Measurements from ENCODE around the gene DLGAP1. TPM values are rescaled to one million over a fixed set of nuclear protein-coding genes. Genes with fewer than 3 reads are reported as not detected.

DLGAP1 gene
- total RNA-seq, 2 experiments from 2014 or later: 0.53 to 1.5 TPM

DNA sequence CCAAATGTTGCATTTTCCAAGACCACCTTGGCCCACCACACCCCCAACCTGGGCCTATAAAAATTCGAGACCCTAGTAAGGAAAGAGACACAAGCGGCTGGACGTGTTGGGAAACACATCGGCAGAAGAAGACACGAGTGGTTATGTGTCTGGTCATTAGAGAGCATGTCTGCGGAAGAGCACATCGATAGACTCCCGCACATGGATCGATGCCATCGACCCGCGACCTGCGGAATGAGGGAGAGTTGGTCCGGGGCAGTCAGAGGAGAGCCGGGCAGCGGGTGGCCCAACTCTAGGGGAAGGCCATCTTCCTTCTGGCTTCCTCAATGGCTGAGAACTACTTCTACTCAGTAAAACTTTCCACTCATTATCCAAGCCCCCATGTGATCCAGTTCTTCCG lies 785.7 kb downstream of the DLGAP1 start:
- CTCF ChIA-PET: interaction anchor here (1.0 kb wide), 1 partner anchor 347 kb away, joined by 3 read pairs; no protein-coding TSS in a partner anchor
- Mint-ChIP-seq H3K4me1 (peaks cover 13% of the 10 kb centered on the region), H3K9me3 (no peaks in the 10 kb centered on the region), H3K27me3 (peaks cover 10% of the 10 kb centered on the region), H3K36me3 (ENCODE audit: low read depth) (no peaks in the 10 kb centered on the region), H3K4me3 (no peak overlapping the region), H3K27ac (no peak overlapping the region)
- no peak for DNase-seq
- POLR2A ChIA-PET: no interaction called here

GRCh38 chr18:3667255-3668137 lies 787.6 kb downstream of the DLGAP1 start:
- no peak overlapping the region for H3K27ac Mint-ChIP-seq

GRCh38 chr18:3666526-3667254 lies 788.4 kb downstream of the DLGAP1 start:
- Mint-ChIP-seq H3K4me3 (no peak overlapping the region), H3K27me3 (peaks cover 3% of the 10 kb centered on the region), H3K36me3 (ENCODE audit: low read depth) (no peaks in the 10 kb centered on the region), H3K4me1 (peaks cover 21% of the 10 kb centered on the region), H3K9me3 (no peaks in the 10 kb centered on the region), H3K27ac (no peak overlapping the region)
- ChIA-PET POLR2A (interaction anchor here (0.8 to 3.3 kb wide), 8 partner anchors 62 to 419 kb away, joined by 3 to 40 read pairs (median 5); partner anchors contain the start of gene MYL12A), CTCF (interaction anchor here (0.6 to 5.6 kb wide), 50 partner anchors 9 to 604 kb away, joined by 3 to 113 read pairs (median 4); no protein-coding TSS in a partner anchor)
- no peak for DNase-seq

More at GRCh38 chr18:3667255-3668137, 787.6 kb downstream of the DLGAP1 start:
- no peak for DNase-seq
- H3K4me3 Mint-ChIP-seq: no peak overlapping the region
- peaks cover 15% of the 10 kb centered on the region for H3K4me1 Mint-ChIP-seq
- H3K36me3 Mint-ChIP-seq (ENCODE audit: low read depth): no peaks in the 10 kb centered on the region
- no peaks in the 10 kb centered on the region for H3K9me3 Mint-ChIP-seq
- peaks cover 3% of the 10 kb centered on the region for H3K27me3 Mint-ChIP-seq
- ChIA-PET POLR2A (interaction anchor here (1.3 to 3.3 kb wide), 5 partner anchors 62 to 420 kb away, joined by 4 to 40 read pairs (median 9); partner anchors contain the start of gene MYL12A), CTCF (interaction anchor here (0.7 to 5.6 kb wide), 31 partner anchors 8 to 605 kb away, joined by 3 to 113 read pairs (median 4); no protein-coding TSS in a partner anchor)

- peak; percentile 76 for DNase-seq
- POLR2A ChIA-PET: interaction anchor here (0.8 to 3.3 kb wide), 8 partner anchors 61 to 418 kb away, joined by 3 to 40 read pairs (median 5); partner anchors contain the start of gene MYL12A
- no peaks in the 10 kb centered on the region for H3K9me3 Mint-ChIP-seq
- CTCF ChIA-PET: interaction anchor here (0.6 to 5.6 kb wide), 53 partner anchors 9 to 603 kb away, joined by 3 to 113 read pairs (median 4); no protein-coding TSS in a partner anchor
- peaks cover 26% of the 10 kb centered on the region for H3K4me1 Mint-ChIP-seq
- H3K4me3 Mint-ChIP-seq: no peak overlapping the region
- H3K27ac Mint-ChIP-seq: no peak overlapping the region
- no peaks in the 10 kb centered on the region for H3K36me3 Mint-ChIP-seq (ENCODE audit: low read depth)
- no peaks in the 10 kb centered on the region for H3K27me3 Mint-ChIP-seq
Measured at GRCh38 chr18:3665780-3666525, 789.2 kb downstream of the DLGAP1 start.

DNA sequence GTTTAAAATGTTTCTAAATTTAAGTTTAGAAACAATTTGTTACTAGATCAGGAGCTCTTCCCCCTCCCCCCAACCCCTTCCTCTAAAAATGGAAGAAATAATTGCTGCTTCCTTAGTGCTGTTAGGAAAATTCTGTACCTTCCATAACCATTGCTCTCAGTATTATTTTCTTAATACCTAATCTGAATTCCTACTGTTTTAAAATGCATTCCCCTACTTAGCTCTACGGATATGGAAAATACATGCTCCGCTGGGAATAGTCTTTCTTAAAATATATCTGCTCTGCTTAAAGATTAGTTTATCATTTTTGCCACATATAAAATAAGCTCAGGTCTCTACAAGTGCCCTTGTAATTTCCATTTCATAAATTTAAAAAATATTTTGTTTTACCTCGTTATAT lies 789.9 kb downstream of the DLGAP1 start:
- Mint-ChIP-seq H3K4me1 (peaks cover 34% of the 10 kb centered on the region), H3K27me3 (no peaks in the 10 kb centered on the region), H3K27ac (no peak overlapping the region), H3K36me3 (ENCODE audit: low read depth) (no peaks in the 10 kb centered on the region), H3K9me3 (no peaks in the 10 kb centered on the region), H3K4me3 (no peak overlapping the region)
- CTCF ChIA-PET: interaction anchor here (0.9 to 5.6 kb wide), 28 partner anchors 10 to 514 kb away, joined by 3 to 113 read pairs (median 5); no protein-coding TSS in a partner anchor
- POLR2A ChIA-PET: interaction anchor here (1.2 to 3.3 kb wide), 6 partner anchors 59 to 368 kb away, joined by 3 to 40 read pairs (median 8); no protein-coding TSS in a partner anchor
- DNase-seq: no peak

GRCh38 chr18:3664563-3665178 lies 790.4 kb downstream of the DLGAP1 start:
- Mint-ChIP-seq H3K4me1 (peaks cover 34% of the 10 kb centered on the region), H3K36me3 (ENCODE audit: low read depth) (no peaks in the 10 kb centered on the region), H3K27ac (no peak overlapping the region), H3K27me3 (no peaks in the 10 kb centered on the region), H3K4me3 (no peak overlapping the region), H3K9me3 (no peaks in the 10 kb centered on the region)
- POLR2A ChIA-PET: interaction anchor here (1.2 to 3.3 kb wide), 5 partner anchors 59 to 367 kb away, joined by 3 to 40 read pairs (median 6); no protein-coding TSS in a partner anchor
- CTCF ChIA-PET: interaction anchor here (0.6 to 5.6 kb wide), 25 partner anchors 18 to 513 kb away, joined by 3 to 113 read pairs (median 5); no protein-coding TSS in a partner anchor
- DNase-seq: no peak

- H3K4me3 Mint-ChIP-seq: no peak overlapping the region
- ChIA-PET POLR2A (interaction anchor here (1.2 to 3.3 kb wide), 4 partner anchors 58 to 366 kb away, joined by 3 to 16 read pairs (median 5); no protein-coding TSS in a partner anchor), CTCF (interaction anchor here (0.6 to 5.6 kb wide), 10 partner anchors 37 to 382 kb away, joined by 3 to 113 read pairs (median 27); no protein-coding TSS in a partner anchor)
- H3K9me3 Mint-ChIP-seq: no peaks in the 10 kb centered on the region
- no peak overlapping the region for H3K27ac Mint-ChIP-seq
- no peaks in the 10 kb centered on the region for H3K36me3 Mint-ChIP-seq (ENCODE audit: low read depth)
- peaks cover 34% of the 10 kb centered on the region for H3K4me1 Mint-ChIP-seq
- H3K27me3 Mint-ChIP-seq: no peaks in the 10 kb centered on the region
- no peak for DNase-seq
Measured at GRCh38 chr18:3663870-3664512, 791.1 kb downstream of the DLGAP1 start.

DNA sequence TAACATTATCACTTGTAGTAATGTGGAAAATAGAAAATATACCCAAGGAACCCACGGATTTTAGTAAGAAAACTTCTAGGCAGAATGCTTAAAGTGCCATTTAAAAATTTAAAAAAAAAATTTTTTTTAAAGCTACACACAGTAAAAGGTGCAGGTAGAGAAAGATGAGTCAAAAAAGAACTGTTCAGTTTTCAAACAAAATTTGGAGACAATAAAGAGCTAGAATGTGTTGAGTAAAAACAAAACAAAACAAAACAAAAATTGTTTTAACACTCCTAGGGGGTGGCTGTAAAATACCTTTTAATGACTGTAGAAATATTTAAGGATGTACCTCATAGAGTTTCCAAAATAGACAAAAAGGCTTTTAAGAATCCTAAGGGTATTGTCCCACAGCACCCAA lies 793.1 kb downstream of the DLGAP1 start:
- POLR2A ChIA-PET: interaction anchor here (0.9 to 1.7 kb wide), 7 partner anchors 56 to 414 kb away, joined by 3 to 4 read pairs (median 3); partner anchors contain the start of gene MYL12A
- Mint-ChIP-seq H3K9me3 (no peaks in the 10 kb centered on the region), H3K27me3 (no peaks in the 10 kb centered on the region), H3K36me3 (ENCODE audit: low read depth) (no peaks in the 10 kb centered on the region), H3K4me1 (peaks cover 34% of the 10 kb centered on the region), H3K27ac (no peak overlapping the region), H3K4me3 (no peak overlapping the region)
- no peak for DNase-seq
- CTCF ChIA-PET: interaction anchor here (0.5 to 5.6 kb wide), 6 partner anchors 25 to 380 kb away, joined by 3 to 113 read pairs (median 4); no protein-coding TSS in a partner anchor

GRCh38 chr18:3660739-3661515 lies 794.2 kb downstream of the DLGAP1 start:
- Mint-ChIP-seq H3K4me3 (no peak overlapping the region), H3K36me3 (ENCODE audit: low read depth) (no peaks in the 10 kb centered on the region), H3K27ac (no peak overlapping the region), H3K4me1 (peaks cover 34% of the 10 kb centered on the region), H3K27me3 (no peaks in the 10 kb centered on the region), H3K9me3 (no peaks in the 10 kb centered on the region)
- CTCF ChIA-PET: interaction anchor here (0.5 to 1.3 kb wide), 2 partner anchors 221 to 1137 kb away, joined by 3 read pairs; no protein-coding TSS in a partner anchor
- no peak for DNase-seq
- POLR2A ChIA-PET: interaction anchor here (1.0 to 1.3 kb wide), 3 partner anchors 58 to 1577 kb away, joined by 3 read pairs; no protein-coding TSS in a partner anchor

DNA sequence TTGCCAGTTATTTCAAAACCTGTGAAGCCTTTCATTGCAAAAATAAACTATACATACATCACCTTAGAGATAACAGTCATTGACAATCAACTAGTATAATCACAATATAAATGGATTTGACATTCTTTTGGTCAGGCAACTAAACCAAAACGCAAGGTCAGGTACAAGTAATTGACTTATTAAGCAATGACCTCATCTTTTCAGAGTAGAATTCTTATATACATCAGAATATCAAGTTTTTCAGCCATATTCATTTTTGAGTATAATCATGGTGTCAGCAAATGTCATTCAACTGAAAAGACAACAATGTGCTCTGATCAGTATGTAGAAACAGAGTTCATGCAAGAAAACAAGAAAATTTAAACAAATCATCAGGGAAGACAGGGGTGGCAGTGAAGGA lies 796.6 kb downstream of the DLGAP1 start:
- H3K27ac Mint-ChIP-seq: no peak overlapping the region
- POLR2A ChIA-PET: interaction anchor here (1.0 kb wide), 1 partner anchor 62 kb away, joined by 3 read pairs; no protein-coding TSS in a partner anchor
- no peak overlapping the region for H3K4me3 Mint-ChIP-seq
- no peaks in the 10 kb centered on the region for H3K27me3 Mint-ChIP-seq
- H3K9me3 Mint-ChIP-seq: no peaks in the 10 kb centered on the region
- peaks cover 34% of the 10 kb centered on the region for H3K4me1 Mint-ChIP-seq
- CTCF ChIA-PET: interaction anchor here (0.5 to 1.6 kb wide), 3 partner anchors 45 to 373 kb away, joined by 3 to 6 read pairs (median 4); no protein-coding TSS in a partner anchor
- no peak for DNase-seq
- no peaks in the 10 kb centered on the region for H3K36me3 Mint-ChIP-seq (ENCODE audit: low read depth)

All from activated CD4-positive, alpha-beta memory T cell treated with anti-CD3 and anti-CD28 coated beads, Interleukin-2, amount 10 ng/mL, durations not matched to agents 7 days and 5 days (primary cell).